GM19035 (cell line): ENCODE data around the gene AMPH.
A peak's percentile ranks its signal among the peaks of the same experiment; 100 is the strongest.

ENCODE experiments used
- ATAC-seq: cut with Tn5 transposase; IDR thresholded peaks from one replicate; pipeline ENCODE4 v1.9.1; 2021; ENCODE audit not compliant: unreplicated experiment

Gene AMPH

GRCh38 chr7:38463277-38464225 is 167.6 kb downstream of the AMPH start:
- peak; percentile 88 for ATAC-seq

GRCh38 chr7:38462819-38463218 is 168.4 kb downstream of the AMPH start:
- no peak for ATAC-seq

GRCh38 chr7:38461887-38462286 is 169.3 kb downstream of the AMPH start:
- no peak for ATAC-seq

GRCh38 chr7:38453826-38454225 is 177.3 kb downstream of the AMPH start:
- no peak for ATAC-seq

- no peak for ATAC-seq
These were observed 178.0 kb downstream of the AMPH start for GRCh38 chr7:38453168-38453567.

GRCh38 chr7:38452681-38453108 is 178.5 kb downstream of the AMPH start:
- ATAC-seq: no peak

GRCh38 chr7:38451840-38452239 is 179.3 kb downstream of the AMPH start:
- no peak for ATAC-seq

- ATAC-seq: no peak
These were observed 182.5 kb downstream of the AMPH start for GRCh38 chr7:38448584-38449234.

GRCh38 chr7:38448054-38448453 is 183.1 kb downstream of the AMPH start:
- no peak for ATAC-seq

GRCh38 chr7:38438970-38439369 is 192.2 kb downstream of the AMPH start:
- no peak for ATAC-seq

- no peak for ATAC-seq
These were observed 198.5 kb downstream of the AMPH start for GRCh38 chr7:38432671-38433070.

- no peak for ATAC-seq
These were observed 199.1 kb downstream of the AMPH start for GRCh38 chr7:38432080-38432479.

- ATAC-seq: no peak
These were observed 202.1 kb downstream of the AMPH start for GRCh38 chr7:38429057-38429456.

- ATAC-seq: no peak
These were observed 203.1 kb downstream of the AMPH start for GRCh38 chr7:38428041-38428440.

GRCh38 chr7:38427279-38427955 is 203.8 kb downstream of the AMPH start:
- ATAC-seq: peak; percentile 50

GRCh38 chr7:38425509-38425908 is 205.7 kb downstream of the AMPH start:
- ATAC-seq: no peak

- ATAC-seq: no peak
These were observed 206.3 kb downstream of the AMPH start for GRCh38 chr7:38424750-38425463.

GRCh38 chr7:38413784-38414183 is 217.4 kb downstream of the AMPH start:
- peak; percentile 88 for ATAC-seq

GRCh38 chr7:38411404-38411803 is 219.8 kb downstream of the AMPH start:
- ATAC-seq: no peak

- ATAC-seq: no peak
These were observed 221.1 kb downstream of the AMPH start for GRCh38 chr7:38410056-38410455.

GRCh38 chr7:38409531-38409930 is 221.6 kb downstream of the AMPH start:
- no peak for ATAC-seq
